HepG2 (cell line): ENCODE data around the gene ADIPOR2. TPM values are rescaled to one million over a fixed set of nuclear protein-coding genes. Genes with fewer than 3 reads are reported as not detected.

Experiments
- GTF2F1 ChIP-seq: fragments of 150-350 bp; IDR thresholded peaks from 2 replicates; pipeline ENCODE4 v1.6.1; 2014; ENCODE audit warnings: low read length
- HCFC1 ChIP-seq: fragments of 150-350 bp; IDR thresholded peaks from 2 replicates; pipeline ENCODE4 v1.6.1; 2014; ENCODE audit warnings: low read depth, low read length
- HOXA9 ChIP-seq: sonication (generic); formaldehyde crosslinking; IDR thresholded peaks from 2 replicates; pipeline ENCODE4 v1.8.1; 2022; ENCODE audit warnings: missing genetic modification reagents, mild to moderate bottlenecking, moderate library complexity, borderline replicate concordance
- JUND ChIP-seq: sonication (generic); formaldehyde crosslinking; IDR thresholded peaks from 2 replicates; pipeline ENCODE4 v1.8.0; 2022; ENCODE audit warnings: mild to moderate bottlenecking, missing genetic modification reagents
- KDM5B ChIP-seq: sonication (generic); formaldehyde crosslinking; IDR thresholded peaks from 2 replicates; pipeline ENCODE4 v1.4.0; 2020; ENCODE audit warnings: missing genetic modification reagents, mild to moderate bottlenecking, borderline replicate concordance
- MEIS1 ChIP-seq: sonication (generic); formaldehyde crosslinking; IDR thresholded peaks from 2 replicates; pipeline ENCODE4 v1.9.0; 2021; ENCODE audit warnings: mild to moderate bottlenecking, missing genetic modification reagents, moderate library complexity, borderline replicate concordance
- MIXL1 ChIP-seq: IDR thresholded peaks from 2 replicates; pipeline ENCODE4 v1.6.1; 2016
- MXD3 ChIP-seq: IDR thresholded peaks from 2 replicates; pipeline ENCODE4 v1.6.1; 2016; ENCODE audit warnings: mild to moderate bottlenecking, missing biosample characterization, missing genetic modification reagents
- NCOA5 ChIP-seq: sonication (generic); formaldehyde crosslinking; IDR thresholded peaks from 2 replicates; pipeline ENCODE4 v1.4.0; 2020; ENCODE audit warnings: missing genetic modification reagents
- PBX3 ChIP-seq: sonication (generic); formaldehyde crosslinking; IDR thresholded peaks from 2 replicates; pipeline ENCODE4 v1.8.1; 2023; ENCODE audit warnings: missing genetic modification reagents, inconsistent platforms, borderline replicate concordance
- SMARCC2 ChIP-seq: fragments of 450-650 bp; IDR thresholded peaks from 2 replicates; pipeline ENCODE4 v1.6.1; 2017; ENCODE audit warnings: antibody characterized with exemption, mild to moderate bottlenecking
- XRCC5 ChIP-seq: fragments of 200-400 bp; formaldehyde crosslinking; optimal IDR thresholded peaks from 2 replicates; pipeline ENCODE3; 2017; ENCODE audit warnings: mild to moderate bottlenecking, low read length
- ZBTB43 ChIP-seq: sonication (generic); formaldehyde crosslinking; conservative IDR thresholded peaks from 2 replicates; pipeline ENCODE4 v1.4.0; 2020; ENCODE audit warnings: missing genetic modification reagents
- ZNF142 ChIP-seq: sonication (generic); formaldehyde crosslinking; IDR thresholded peaks from 2 replicates; pipeline ENCODE4 v1.4.0; 2020; ENCODE audit warnings: missing genetic modification reagents
- ZNF30 ChIP-seq: sonication (generic); formaldehyde crosslinking; IDR thresholded peaks from 2 replicates; pipeline ENCODE4 v1.5.0; 2020; ENCODE audit warnings: mild to moderate bottlenecking, missing genetic modification reagents
- ZNF354B ChIP-seq: sonication (generic); formaldehyde crosslinking; IDR thresholded peaks from 2 replicates; pipeline ENCODE4 v1.8.0; 2022; ENCODE audit warnings: mild to moderate bottlenecking, missing genetic modification reagents
- ZNF556 ChIP-seq: sonication (generic); formaldehyde crosslinking; IDR thresholded peaks from 2 replicates; pipeline ENCODE4 v1.4.0; 2020; ENCODE audit warnings: mild to moderate bottlenecking, missing genetic modification reagents, borderline replicate concordance
- ZNF737 ChIP-seq: sonication (generic); formaldehyde crosslinking; IDR thresholded peaks from 2 replicates; pipeline ENCODE4 v1.5.0; 2020; ENCODE audit warnings: missing genetic modification reagents, mild to moderate bottlenecking, borderline replicate concordance
- ZNF740 ChIP-seq: sonication (generic); formaldehyde crosslinking; IDR thresholded peaks from 2 replicates; pipeline ENCODE4 v1.4.0; 2020; ENCODE audit warnings: missing genetic modification reagents
- ZSCAN25 ChIP-seq: sonication (generic); formaldehyde crosslinking; IDR thresholded peaks from 2 replicates; pipeline ENCODE4 v1.8.0; 2022; ENCODE audit warnings: mild to moderate bottlenecking, missing genetic modification reagents
- ZZZ3 ChIP-seq: sonication (generic); formaldehyde crosslinking; IDR thresholded peaks from 2 replicates; pipeline ENCODE4 v1.4.0; 2020; ENCODE audit warnings: missing genetic modification reagents, mild to moderate bottlenecking, borderline replicate concordance
- polyA plus RNA-seq, 8 experiments: library from polyadenylated mRNA; depleted of rRNA in 3 of 8; stranded (reverse) in 7 of 8; unstranded in 1 of 8; fragments of >200 nt; fragmentation: Illumina TruSeq in 4 of 8; extraction: Trizol in 4 of 8; gene quantifications; 2 replicates each; pipeline versions ENCODE4 v1.2.1 to v1.2.3, GENCODE V29; 2011 to 2016; ENCODE audit warnings: low read depth in 4 of 8, missing spikeins in 1 of 8, mixed read lengths in 1 of 8; ENCODE audit not compliant: insufficient read depth in 1 of 8
- total RNA-seq, 5 experiments: library from RNA; depleted of rRNA; stranded (reverse); fragments of >200 nt; fragmentation: Illumina TruSeq; extraction: Trizol; gene quantifications; 2 replicates each; pipeline ENCODE4 v1.2.3, GENCODE V29; 2016; ENCODE audit warnings: low read depth in 1 of 5

Gene ADIPOR2
- total and polyA plus RNA-seq, 2 of the 13 experiments (the other 11 are each of a cell fraction or from before 2014, with no cell fraction given): 35.2 to 52.2 TPM

GRCh38 chr12:1810201-1810930 lies 119.5 kb downstream of the ADIPOR2 start (continued):
- no peak for TF ChIP-seq ZNF142 (CRISPR knock-in tag)
- no peak for TF ChIP-seq HCFC1
- TF ChIP-seq ZNF740: no peak
- no peak for TF ChIP-seq NCOA5 (CRISPR knock-in tag)
- no peak for TF ChIP-seq MXD3
- TF ChIP-seq GTF2F1: no peak
- 0 out of 2 replicates have a peak, but pooled peaks have one; percentile 54 for TF ChIP-seq ZZZ3 (CRISPR knock-in tag)
- no peak for TF ChIP-seq XRCC5
- 0 out of 2 replicates have a peak, but pooled peaks have one; percentile 62 for TF ChIP-seq HOXA9 (CRISPR knock-in tag)
- 0 out of 2 replicates have a peak, but pooled peaks have one; percentile 64 for TF ChIP-seq MEIS1 (CRISPR knock-in tag)
- TF ChIP-seq ZSCAN25: no peak
- no peak for TF ChIP-seq SMARCC2
- no peak for TF ChIP-seq MIXL1 (CRISPR knock-in tag)
- no peak for TF ChIP-seq ZNF30 (CRISPR knock-in tag)
- TF ChIP-seq ZNF354B (CRISPR knock-in tag): no peak
- no peak for TF ChIP-seq ZNF556 (CRISPR knock-in tag)
- TF ChIP-seq ZNF737 (CRISPR knock-in tag): no peak
- no peak for TF ChIP-seq PBX3 (CRISPR knock-in tag)
- peak; percentile 9; the same call in 1 of the 2 replicates for TF ChIP-seq KDM5B (CRISPR knock-in tag)
- TF ChIP-seq ZBTB43 (CRISPR knock-in tag): no peak
- TF ChIP-seq JUND (CRISPR knock-in tag): no peak
